Measurements from ENCODE around the gene TSPAN31. TPM values are rescaled to one million over a fixed set of nuclear protein-coding genes. Genes with fewer than 3 reads are reported as not detected.

The TSPAN31 gene
- total RNA-seq, 1 donor from 2014 or later: 61.3 TPM

GRCh38 chr12:57731411-57732080, 13.3 kb upstream of the TSPAN31 start:
- H3K27me3 ChIP-seq: peaks cover 100% of the 10 kb centered on the region
- peaks cover 13% of the 10 kb centered on the region for H3K4me1 ChIP-seq
- no peak overlapping the region for H3K9ac ChIP-seq
- no peak overlapping the region for H3K4me3 Mint-ChIP-seq
- H3K27me3 Mint-ChIP-seq (ENCODE audit: insufficient read depth, low read depth): peaks cover 50% of the 10 kb centered on the region
- H3K36me3 Mint-ChIP-seq: peaks cover 6% of the 10 kb centered on the region
- no peak overlapping the region for H3K27ac ChIP-seq
- H3K36me3 ChIP-seq: no peaks in the 10 kb centered on the region
- peaks cover 5% of the 10 kb centered on the region for H3K9me3 Mint-ChIP-seq
- H3K79me2 ChIP-seq (ENCODE audit: low read depth): no peaks in the 10 kb centered on the region
- H3K27ac Mint-ChIP-seq: no peak overlapping the region
- peaks cover 12% of the 10 kb centered on the region for H3F3A ChIP-seq (ENCODE audit: low read depth)
- H3K9me3 ChIP-seq (ENCODE audit: low read depth): no peaks in the 10 kb centered on the region
- DNase-seq (ENCODE audit: low spot score): no peak
- no peak overlapping the region for H2AFZ ChIP-seq (replicated peaks)
- H3K4me2 ChIP-seq: no peak overlapping the region
- peaks cover 48% of the 10 kb centered on the region for H4K20me1 ChIP-seq (ENCODE audit: low read depth)
- peaks cover 24% of the 10 kb centered on the region for H3K4me1 Mint-ChIP-seq
- no peak overlapping the region for H3K4me3 ChIP-seq
- no peak for TF ChIP-seq EZH2phosphoT487 (IDR thresholded peaks at IDR 0.05)
- no peak for TF ChIP-seq EZH2 (IDR thresholded peaks at IDR 0.05)
- TF ChIP-seq CTCF (IDR thresholded peaks at IDR 0.05): no peak

- TF ChIP-seq CTCF (IDR thresholded peaks at IDR 0.05): no peak
- TF ChIP-seq EZH2phosphoT487 (IDR thresholded peaks at IDR 0.05): no peak
- no peak for TF ChIP-seq EZH2 (IDR thresholded peaks at IDR 0.05)
- peaks cover 48% of the 10 kb centered on the region for H4K20me1 ChIP-seq (ENCODE audit: low read depth)
- H3F3A ChIP-seq (ENCODE audit: low read depth): peaks cover 19% of the 10 kb centered on the region
- no peak overlapping the region for H3K27ac ChIP-seq
- Mint-ChIP-seq H3K4me3 (no peak overlapping the region), H3K4me1 (peaks cover 28% of the 10 kb centered on the region), H3K36me3 (peaks cover 6% of the 10 kb centered on the region), H3K27ac (no peak overlapping the region), H3K9me3 (peaks cover 5% of the 10 kb centered on the region), H3K27me3 (ENCODE audit: insufficient read depth, low read depth) (peaks cover 54% of the 10 kb centered on the region)
- no peak overlapping the region for H3K9ac ChIP-seq
- no peaks in the 10 kb centered on the region for H3K9me3 ChIP-seq (ENCODE audit: low read depth)
- H3K4me3 ChIP-seq: no peak overlapping the region
- H2AFZ ChIP-seq (replicated peaks): no peak overlapping the region
- H3K27me3 ChIP-seq: peaks cover 100% of the 10 kb centered on the region
- no peaks in the 10 kb centered on the region for H3K36me3 ChIP-seq
- H3K79me2 ChIP-seq (ENCODE audit: low read depth): no peaks in the 10 kb centered on the region
- peaks cover 10% of the 10 kb centered on the region for H3K4me1 ChIP-seq
- H3K4me2 ChIP-seq: no peak overlapping the region
- no peak for DNase-seq (ENCODE audit: low spot score)
Measured at GRCh38 chr12:57732270-57732669, 12.6 kb upstream of the TSPAN31 start.

GRCh38 chr12:57732726-57733593, 11.9 kb upstream of the TSPAN31 start:
- no peak overlapping the region for H3K4me3 Mint-ChIP-seq
- peaks cover 24% of the 10 kb centered on the region for H3F3A ChIP-seq (ENCODE audit: low read depth)
- H3K36me3 Mint-ChIP-seq: peaks cover 4% of the 10 kb centered on the region
- H2AFZ ChIP-seq (replicated peaks): no peak overlapping the region
- H3K4me1 Mint-ChIP-seq: peaks cover 25% of the 10 kb centered on the region
- H3K4me1 ChIP-seq: peaks cover 10% of the 10 kb centered on the region
- no peaks in the 10 kb centered on the region for H3K79me2 ChIP-seq (ENCODE audit: low read depth)
- no peak overlapping the region for H3K4me2 ChIP-seq
- H3K27me3 ChIP-seq: peaks cover 100% of the 10 kb centered on the region
- DNase-seq (ENCODE audit: low spot score): no peak
- H3K27ac Mint-ChIP-seq: no peak overlapping the region
- H3K27me3 Mint-ChIP-seq (ENCODE audit: insufficient read depth, low read depth): peaks cover 47% of the 10 kb centered on the region
- no peak overlapping the region for H3K9ac ChIP-seq
- peaks cover 2% of the 10 kb centered on the region for H3K9me3 Mint-ChIP-seq
- no peaks in the 10 kb centered on the region for H3K36me3 ChIP-seq
- TF ChIP-seq EZH2phosphoT487 (IDR thresholded peaks at IDR 0.05) (no peak), CTCF (IDR thresholded peaks at IDR 0.05) (no peak), EZH2 (IDR thresholded peaks at IDR 0.05) (no peak)
- H3K9me3 ChIP-seq (ENCODE audit: low read depth): no peaks in the 10 kb centered on the region
- H3K27ac ChIP-seq: no peak overlapping the region
- H3K4me3 ChIP-seq: no peak overlapping the region
- H4K20me1 ChIP-seq (ENCODE audit: low read depth): peaks cover 47% of the 10 kb centered on the region

Measured in neural progenitor cell (in vitro differentiated cells).